H1 (cell line): ENCODE measurements around the gene LBP.

ENCODE experiments used
- POLR2A ChIP-seq, 2 experiments: IDR thresholded peaks; 1 replicate in 1 of 2; 2 replicates in 1 of 2; pipeline ENCODE4 v1.6.1; 2011; ENCODE audit warnings: low read depth in 2 of 2, low read length in 2 of 2, mild to moderate bottlenecking in 2 of 2; ENCODE audit errors: control extremely low read depth in 1 of 2
- ZNF274 ChIP-seq: IDR thresholded peaks from 2 replicates; pipeline ENCODE4 v1.7.0; 2012; ENCODE audit warnings: low read length, borderline replicate concordance; ENCODE audit errors: extremely low read depth

DNA sequence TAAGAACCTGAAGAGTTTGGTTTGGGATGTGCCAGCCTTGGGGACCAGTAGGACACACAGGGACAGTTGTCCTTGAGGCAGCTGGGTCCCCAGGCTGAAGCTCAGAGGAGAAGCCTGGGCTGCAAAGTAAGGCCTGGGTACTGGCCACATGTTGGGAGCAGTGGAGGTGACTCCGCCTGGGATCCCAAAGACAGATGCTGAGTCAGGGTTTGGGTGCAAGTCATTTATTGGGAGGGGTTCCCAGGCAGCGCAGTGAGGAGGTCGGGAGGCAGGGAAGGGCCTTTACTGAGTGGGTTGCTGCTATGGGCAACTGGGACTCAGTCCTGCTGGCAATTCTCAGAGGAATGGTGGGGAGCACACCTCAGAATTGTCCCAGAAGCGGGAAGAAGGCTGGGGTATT lies 29.9 kb upstream of the LBP start:
- TF ChIP-seq ZNF274, result no peak
- TF ChIP-seq POLR2A (IDR thresholded peaks at IDR 0.05; ENCODE audit: control extremely low read depth in 1 of 2, low read depth in 2 of 2, low read length in 2 of 2), result no peak
